HL-60 (cell line): ENCODE results near the gene SEC14L5.

Source experiments
- CTCF ChIP-seq: IDR thresholded peaks from one replicate; pipeline ENCODE4 v1.5.1; 2011; ENCODE audit warnings: low read length, control low read depth, inconsistent platforms; ENCODE audit not compliant: insufficient read depth
- POLR2AphosphoS5 ChIP-seq: IDR thresholded peaks from 2 replicates; pipeline ENCODE4 v1.6.1; 2012; ENCODE audit warnings: low read depth

GRCh38 chr16:4913774-4914525 lies 44.2 kb upstream of the SEC14L5 start:
- TF ChIP-seq POLR2AphosphoS5 = no peak
- no peak for TF ChIP-seq CTCF
